ENCODE results near the gene TRIM17.

GRCh38 chr1:228394571-228395394, 21.9 kb downstream of the TRIM17 start:
- TF ChIP-seq MXI1 (IDR thresholded peaks at IDR 0.05; ENCODE audit: low read depth, low read length) (no peak), CHD2 (IDR thresholded peaks at IDR 0.05; ENCODE audit: low read length, partially characterized antibody) (no peak), EP300 (IDR thresholded peaks at IDR 0.05; ENCODE audit: borderline replicate concordance in 1 of 2, low read depth in 1 of 2, low read length in 1 of 2) (no peak), POLR2AphosphoS5 (IDR thresholded peaks at IDR 0.05; ENCODE audit: low read depth, low read length) (no peak)
- TF ChIP-seq, protein P1, sequence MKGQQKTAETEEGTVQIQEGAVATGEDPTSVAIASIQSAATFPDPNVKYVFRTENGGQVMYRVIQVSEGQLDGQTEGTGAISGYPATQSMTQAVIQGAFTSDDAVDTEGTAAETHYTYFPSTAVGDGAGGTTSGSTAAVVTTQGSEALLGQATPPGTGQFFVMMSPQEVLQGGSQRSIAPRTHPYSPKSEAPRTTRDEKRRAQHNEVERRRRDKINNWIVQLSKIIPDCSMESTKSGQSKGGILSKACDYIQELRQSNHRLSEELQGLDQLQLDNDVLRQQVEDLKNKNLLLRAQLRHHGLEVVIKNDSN (IDR thresholded peaks at IDR 0.05; ENCODE audit: borderline replicate concordance, low read depth) = no peak
- TF ChIP-seq, protein P2, sequence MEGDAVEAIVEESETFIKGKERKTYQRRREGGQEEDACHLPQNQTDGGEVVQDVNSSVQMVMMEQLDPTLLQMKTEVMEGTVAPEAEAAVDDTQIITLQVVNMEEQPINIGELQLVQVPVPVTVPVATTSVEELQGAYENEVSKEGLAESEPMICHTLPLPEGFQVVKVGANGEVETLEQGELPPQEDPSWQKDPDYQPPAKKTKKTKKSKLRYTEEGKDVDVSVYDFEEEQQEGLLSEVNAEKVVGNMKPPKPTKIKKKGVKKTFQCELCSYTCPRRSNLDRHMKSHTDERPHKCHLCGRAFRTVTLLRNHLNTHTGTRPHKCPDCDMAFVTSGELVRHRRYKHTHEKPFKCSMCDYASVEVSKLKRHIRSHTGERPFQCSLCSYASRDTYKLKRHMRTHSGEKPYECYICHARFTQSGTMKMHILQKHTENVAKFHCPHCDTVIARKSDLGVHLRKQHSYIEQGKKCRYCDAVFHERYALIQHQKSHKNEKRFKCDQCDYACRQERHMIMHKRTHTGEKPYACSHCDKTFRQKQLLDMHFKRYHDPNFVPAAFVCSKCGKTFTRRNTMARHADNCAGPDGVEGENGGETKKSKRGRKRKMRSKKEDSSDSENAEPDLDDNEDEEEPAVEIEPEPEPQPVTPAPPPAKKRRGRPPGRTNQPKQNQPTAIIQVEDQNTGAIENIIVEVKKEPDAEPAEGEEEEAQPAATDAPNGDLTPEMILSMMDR (IDR thresholded peaks at IDR 0.05) = no peak
